Chondrocyte (in vitro differentiated cells): Measurements from ENCODE around the gene MRTFA. TPM values are rescaled to one million over a fixed set of nuclear protein-coding genes. Genes with fewer than 3 reads are reported as not detected.

Source experiments
- DNase-seq: peaks from one replicate; pipeline ENCODE4 v3.0.0; 2021; ENCODE audit warnings: mixed read lengths, low spot score
- H3K27ac Mint-ChIP-seq: one replicate; pipeline ENCODE4 v1.8.0; 2021; ENCODE audit warnings: mild to moderate bottlenecking, moderate library complexity, mixed read lengths; ENCODE audit not compliant: unreplicated experiment
- H3K27me3 Mint-ChIP-seq: 2 replicates; pipeline ENCODE4 v1.8.0; 2021; ENCODE audit warnings: low read depth, mixed read lengths
- H3K36me3 Mint-ChIP-seq: 2 replicates; pipeline ENCODE4 v1.8.0; 2021; ENCODE audit warnings: low read depth, mixed read lengths
- H3K4me1 Mint-ChIP-seq: 2 replicates; pipeline ENCODE4 v1.8.0; 2021; ENCODE audit warnings: low read depth, mild to moderate bottlenecking, mixed read lengths
- H3K4me3 Mint-ChIP-seq: one replicate; pipeline ENCODE4 v1.8.0; 2021; ENCODE audit warnings: mild to moderate bottlenecking, moderate library complexity, mixed read lengths; ENCODE audit not compliant: unreplicated experiment
- H3K9me3 Mint-ChIP-seq: 2 replicates; pipeline ENCODE4 v1.8.0; 2021; ENCODE audit warnings: low read depth, mixed read lengths
- total RNA-seq: library from RNA; stranded (reverse); gene quantifications from 3 replicates; pipeline ENCODE4 v1.2.1, GENCODE V29; 2021
- TF ChIP-seq, protein P1 (sequence below): fragments of 200-600 bp; sonication (generic); IDR thresholded peaks from 2 replicates; pipeline ENCODE4 v1.5.0; 2021; ENCODE audit warnings: antibody characterized with exemption, mild to moderate bottlenecking, moderate library complexity

The MRTFA gene
- total RNA-seq, 1 donor from 2014 or later, result 69.8 TPM

DNA sequence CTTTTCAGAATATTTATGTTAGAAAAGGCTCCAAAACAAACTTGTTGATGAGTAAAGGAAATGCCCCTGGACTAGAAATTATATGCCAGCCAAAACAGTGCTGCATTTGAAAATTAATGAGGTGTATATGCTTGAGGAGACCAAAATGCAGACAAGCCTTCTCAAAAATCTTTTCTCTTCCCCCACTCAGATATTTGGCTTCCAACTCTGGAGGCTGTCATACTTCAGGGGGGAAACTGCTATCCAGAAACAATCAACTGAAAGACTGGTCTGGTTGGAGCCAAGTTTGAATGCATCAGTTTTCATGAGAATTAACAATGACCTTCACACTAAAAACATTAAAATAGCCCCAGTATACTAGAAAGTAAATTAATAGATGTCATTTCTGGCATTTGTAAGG lies 167.9 kb downstream of the MRTFA start:
- H3K9me3 Mint-ChIP-seq, result no peaks in the 10 kb centered on the region
- no peak overlapping the region for H3K4me3 Mint-ChIP-seq
- H3K36me3 Mint-ChIP-seq, result no peaks in the 10 kb centered on the region
- H3K27me3 Mint-ChIP-seq, result no peaks in the 10 kb centered on the region
- no peak for DNase-seq
- TF ChIP-seq, protein P1, sequence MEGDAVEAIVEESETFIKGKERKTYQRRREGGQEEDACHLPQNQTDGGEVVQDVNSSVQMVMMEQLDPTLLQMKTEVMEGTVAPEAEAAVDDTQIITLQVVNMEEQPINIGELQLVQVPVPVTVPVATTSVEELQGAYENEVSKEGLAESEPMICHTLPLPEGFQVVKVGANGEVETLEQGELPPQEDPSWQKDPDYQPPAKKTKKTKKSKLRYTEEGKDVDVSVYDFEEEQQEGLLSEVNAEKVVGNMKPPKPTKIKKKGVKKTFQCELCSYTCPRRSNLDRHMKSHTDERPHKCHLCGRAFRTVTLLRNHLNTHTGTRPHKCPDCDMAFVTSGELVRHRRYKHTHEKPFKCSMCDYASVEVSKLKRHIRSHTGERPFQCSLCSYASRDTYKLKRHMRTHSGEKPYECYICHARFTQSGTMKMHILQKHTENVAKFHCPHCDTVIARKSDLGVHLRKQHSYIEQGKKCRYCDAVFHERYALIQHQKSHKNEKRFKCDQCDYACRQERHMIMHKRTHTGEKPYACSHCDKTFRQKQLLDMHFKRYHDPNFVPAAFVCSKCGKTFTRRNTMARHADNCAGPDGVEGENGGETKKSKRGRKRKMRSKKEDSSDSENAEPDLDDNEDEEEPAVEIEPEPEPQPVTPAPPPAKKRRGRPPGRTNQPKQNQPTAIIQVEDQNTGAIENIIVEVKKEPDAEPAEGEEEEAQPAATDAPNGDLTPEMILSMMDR, result no peak
- peaks cover 29% of the 10 kb centered on the region for H3K4me1 Mint-ChIP-seq
- H3K27ac Mint-ChIP-seq, result no peak overlapping the region

DNA sequence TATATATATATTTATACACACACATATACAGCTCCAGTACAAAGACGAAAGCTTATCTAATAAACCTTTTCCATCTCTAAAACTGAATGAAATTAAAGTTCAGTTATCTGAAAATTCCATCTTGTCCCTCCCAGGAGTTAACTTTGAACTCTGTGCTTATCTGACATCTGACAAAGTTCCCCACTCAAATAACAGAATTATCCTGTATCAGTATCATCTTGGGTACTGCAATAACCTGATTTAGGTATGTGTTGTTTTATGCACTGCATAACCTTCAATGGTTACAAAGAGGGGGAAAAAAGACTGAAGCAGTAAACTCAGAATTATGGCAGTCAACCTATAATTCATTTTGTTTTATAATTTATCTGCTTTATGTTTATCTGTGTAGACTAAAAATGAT lies 169.5 kb downstream of the MRTFA start:
- TF ChIP-seq, protein P1, result no peak

DNA sequence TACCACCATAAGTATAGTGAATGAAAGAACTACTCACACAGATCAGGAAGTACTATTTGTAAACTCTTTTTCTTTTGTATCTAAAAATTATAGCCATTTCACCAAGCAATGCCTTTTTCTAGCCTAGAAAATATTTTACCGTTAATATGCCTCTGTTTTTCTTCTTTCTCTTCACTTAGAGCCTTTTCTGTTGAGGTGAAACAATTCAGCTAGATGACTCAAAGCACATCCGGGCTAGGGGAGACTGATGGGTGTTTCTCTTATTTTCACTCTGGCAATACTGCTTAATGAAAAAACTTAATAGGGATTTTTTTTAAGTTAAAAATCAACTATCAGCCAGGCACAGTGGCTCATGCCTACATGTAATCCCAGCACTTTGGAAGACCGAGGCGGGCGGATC lies 172.8 kb downstream of the MRTFA start:
- H3K27me3 Mint-ChIP-seq, result no peaks in the 10 kb centered on the region
- no peaks in the 10 kb centered on the region for H3K9me3 Mint-ChIP-seq
- DNase-seq, result no peak
- H3K27ac Mint-ChIP-seq, result no peak overlapping the region
- H3K36me3 Mint-ChIP-seq, result peaks cover 12% of the 10 kb centered on the region
- H3K4me3 Mint-ChIP-seq, result no peak overlapping the region
- peaks cover 39% of the 10 kb centered on the region for H3K4me1 Mint-ChIP-seq
- TF ChIP-seq, protein P1, result no peak

More for the DNA sequence above, 169.5 kb downstream of the MRTFA start:
- Mint-ChIP-seq H3K4me1 (peaks cover 37% of the 10 kb centered on the region), H3K27me3 (no peaks in the 10 kb centered on the region), H3K9me3 (no peaks in the 10 kb centered on the region), H3K27ac (no peak overlapping the region), H3K36me3 (peaks cover 3% of the 10 kb centered on the region), H3K4me3 (no peak overlapping the region)
- no peak for DNase-seq

DNA sequence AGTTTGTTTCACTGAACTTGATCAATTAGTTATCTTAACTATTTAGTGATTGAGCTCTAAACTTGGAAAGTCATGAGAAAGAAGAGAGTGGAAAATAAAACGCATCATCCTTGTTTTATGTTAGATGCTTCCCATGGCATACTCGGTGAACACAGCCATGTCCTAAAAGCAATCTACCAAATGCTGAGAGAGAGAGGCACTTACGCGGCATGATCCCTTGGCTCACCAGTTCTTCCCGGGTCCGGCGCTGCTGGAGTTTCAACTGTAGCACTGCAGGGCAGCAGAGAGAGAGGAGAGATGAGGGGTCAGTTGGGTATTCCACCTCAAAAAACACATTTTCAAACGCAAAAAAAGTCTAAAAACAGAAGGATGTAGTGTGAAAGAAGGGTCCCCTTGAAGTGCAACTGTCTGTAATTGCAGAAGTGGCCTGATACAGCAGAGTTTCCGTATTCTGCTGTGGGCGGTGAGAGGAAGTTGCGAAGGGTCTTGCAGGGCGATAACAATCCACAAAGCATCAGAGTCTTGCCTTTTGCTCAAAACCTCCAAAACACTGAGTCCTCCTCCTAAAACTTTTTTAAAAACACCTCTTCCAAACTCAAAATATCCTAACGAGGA lies 173.4 kb downstream of the MRTFA start:
- peaks cover 33% of the 10 kb centered on the region for H3K4me1 Mint-ChIP-seq
- H3K9me3 Mint-ChIP-seq, result no peaks in the 10 kb centered on the region
- H3K27me3 Mint-ChIP-seq, result no peaks in the 10 kb centered on the region
- TF ChIP-seq, protein P1, result no peak
- H3K4me3 Mint-ChIP-seq, result no peak overlapping the region
- no peak for DNase-seq
- peaks cover 14% of the 10 kb centered on the region for H3K36me3 Mint-ChIP-seq
- H3K27ac Mint-ChIP-seq, result no peak overlapping the region

DNA sequence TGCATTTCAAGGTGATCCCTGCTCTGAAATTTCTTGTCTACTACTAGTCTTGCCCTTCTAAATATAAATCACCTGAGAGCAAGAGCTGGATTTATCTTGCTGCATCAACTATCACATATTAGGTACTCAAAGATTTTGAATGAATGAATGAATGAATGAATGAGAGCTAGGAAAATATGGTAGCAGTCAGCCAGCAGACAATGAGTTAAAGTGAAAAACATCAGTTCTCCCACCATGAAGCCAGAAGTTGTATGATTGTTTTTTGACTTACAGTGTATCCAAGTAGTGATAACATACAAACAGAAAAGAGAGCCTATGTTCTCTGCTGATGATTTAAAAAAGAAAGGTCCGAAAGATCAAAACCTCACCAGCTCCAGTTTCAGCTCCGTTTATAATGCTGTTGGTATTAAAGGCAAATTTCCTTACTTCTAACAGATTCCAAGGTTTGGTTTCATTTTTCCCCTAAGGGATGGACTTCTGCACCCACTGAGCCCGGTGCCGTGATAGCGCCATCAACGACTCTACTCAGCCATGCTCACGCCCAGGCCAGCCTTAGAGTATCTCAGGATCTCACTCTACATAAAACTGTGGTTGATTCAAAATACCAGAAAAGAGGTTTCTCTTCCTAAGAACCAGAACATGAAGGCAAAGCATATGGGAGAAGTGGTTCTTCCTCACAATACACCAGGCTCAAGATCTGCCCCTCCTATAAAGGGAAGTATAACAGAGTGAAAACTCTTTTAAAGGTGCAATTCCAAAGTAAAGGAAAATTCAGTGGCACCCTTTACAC lies 174.1 kb downstream of the MRTFA start:
- DNase-seq, result no peak
- H3K27ac Mint-ChIP-seq, result no peak overlapping the region

More for the DNA sequence above, 174.1 kb downstream of the MRTFA start:
- Mint-ChIP-seq H3K36me3 (peaks cover 14% of the 10 kb centered on the region), H3K4me1 (peaks cover 29% of the 10 kb centered on the region), H3K4me3 (no peak overlapping the region), H3K9me3 (no peaks in the 10 kb centered on the region), H3K27me3 (no peaks in the 10 kb centered on the region)
- TF ChIP-seq, protein P1, result no peak
